Aorta (tissue), 4 donors: ENCODE results near the gene IL17A. TPM values are rescaled to one million over a fixed set of nuclear protein-coding genes. Genes with fewer than 3 reads are reported as not detected.

Experiments used
- microRNA-seq, 2 donors: library from miRNA; unstranded; fragments of <30 nt; microRNA quantifications; one replicate each; pipeline ENCODE4 v1.2.0, GENCODE V29; 2020
- polyA plus RNA-seq, 2 donors: library from polyadenylated mRNA; stranded (reverse); fragments of 200-250 nt; gene quantifications; one replicate each; pipeline ENCODE4 v1.2.3, GENCODE V29; 2013
- total RNA-seq, 2 donors: library from RNA; stranded (reverse); fragmentation: NEBNext Ultra II Directional; extraction: Animal tissue kit (Norgen Biotek cat#: 25700); gene quantifications; one replicate each; pipeline ENCODE4 v1.2.1, GENCODE V29; 2021
- donor health status: healthy with polysubstance abuse.
- donor health status: Bipolar disorder and iron deficiency.
- donor health status: DM: no; HTN: no; CAD: no.
- donor health status: DM: yes; HTN: yes; CAD: no.

Gene IL17A
- total and polyA plus RNA-seq, 4 donors = not detected

Small RNA genes lying within 50 kb of the gene (microRNA-seq; reads per million reads assigned to microRNA genes)
- 0 to 0.60 reads per million in 2 donors for gene MIR133B
- gene MIR206 = 31.8 to 39.3 reads per million in 2 donors

Other genes starting within 250 kb of the IL17A start
- under 1 TPM in 1 of 2 donors, not detected in 1; 0.06 TPM for gene PKHD1, start 98.8 kb upstream of the IL17A start, total RNA-seq
- not detected for gene PKHD1, start 98.8 kb upstream of the IL17A start, polyA plus RNA-seq
- gene IL17F, start 58.1 kb downstream of the IL17A start, total RNA-seq = not detected
- not detected for gene IL17F, start 58.1 kb downstream of the IL17A start, polyA plus RNA-seq
- 10 to 100 TPM; 24.5 to 30.5 TPM for gene MCM3, start 98.4 kb downstream of the IL17A start, total RNA-seq
- 10 to 100 TPM; 11.6 to 21.6 TPM for gene MCM3, start 98.4 kb downstream of the IL17A start, polyA plus RNA-seq
- 1 to 10 TPM; 2.5 to 6.5 TPM for gene PAQR8, start 175.8 kb downstream of the IL17A start, total RNA-seq
- gene PAQR8, start 175.8 kb downstream of the IL17A start, polyA plus RNA-seq = 1 to 10 TPM; 1.7 to 4.8 TPM
- 10 to 100 TPM; 13.2 to 29.0 TPM for gene EFHC1, start 234.0 kb downstream of the IL17A start, total RNA-seq
- gene EFHC1, start 234.0 kb downstream of the IL17A start, polyA plus RNA-seq = 10 to 100 TPM in 1 of 2 donors, 1 to 10 TPM in 1; 3.0 to 51.5 TPM